ENCODE results near the gene APOA4.

APOA4 gene

GRCh38 chr11:116798368-116798767 is 24.7 kb downstream of the APOA4 start:
- DNase-seq = no peak

GRCh38 chr11:116797816-116798215 is 25.3 kb downstream of the APOA4 start:
- no peak for DNase-seq

GRCh38 chr11:116796548-116796947 is 26.6 kb downstream of the APOA4 start:
- DNase-seq = no peak

GRCh38 chr11:116794851-116795250 is 28.3 kb downstream of the APOA4 start:
- DNase-seq = no peak

- no peak for DNase-seq
Observed at GRCh38 chr11:116793772-116794097, 29.4 kb downstream of the APOA4 start.

- DNase-seq = no peak
Observed at GRCh38 chr11:116792869-116793771, 30.0 kb downstream of the APOA4 start.

GRCh38 chr11:116792144-116792868 is 30.8 kb downstream of the APOA4 start:
- DNase-seq = no peak

- DNase-seq = no peak
Observed at GRCh38 chr11:116791813-116792143, 31.3 kb downstream of the APOA4 start, which contains the start of gene APOA5. TSS of gene APOA5 (minus strand) at chr11:116791879. CDS start at chr11:116791860, 19 bp downstream.

- DNase-seq = peak; percentile 57
Observed at GRCh38 chr11:116791002-116791812, 31.9 kb downstream of the APOA4 start.

GRCh38 chr11:116790167-116791001 is 32.7 kb downstream of the APOA4 start:
- DNase-seq = no peak

- DNase-seq = no peak
Observed at GRCh38 chr11:116788975-116789374, 34.1 kb downstream of the APOA4 start.

GRCh38 chr11:116788534-116788933 is 34.6 kb downstream of the APOA4 start:
- no peak for DNase-seq

- DNase-seq = peak; percentile 82
Observed at GRCh38 chr11:116787786-116788486, 35.2 kb downstream of the APOA4 start, which contains the start of gene ZPR1. TSS of gene ZPR1 (minus strand) at chr11:116788023. CDS start at chr11:116787990, 33 bp downstream.

- DNase-seq = no peak
Observed at GRCh38 chr11:116787436-116787785, 35.7 kb downstream of the APOA4 start.

GRCh38 chr11:116786966-116787365 is 36.1 kb downstream of the APOA4 start:
- DNase-seq = no peak

GRCh38 chr11:116786326-116786725 is 36.8 kb downstream of the APOA4 start:
- DNase-seq = no peak

- DNase-seq = peak; percentile 8
Observed at GRCh38 chr11:116782728-116783127, 40.4 kb downstream of the APOA4 start.

GRCh38 chr11:116778556-116778955 is 44.5 kb downstream of the APOA4 start:
- no peak for DNase-seq

- no peak for DNase-seq
Observed at GRCh38 chr11:116777056-116777455, 46.0 kb downstream of the APOA4 start.

GRCh38 chr11:116776522-116776984 is 46.6 kb downstream of the APOA4 start:
- DNase-seq = no peak

- no peak for DNase-seq
Observed at GRCh38 chr11:116775975-116776374, 47.1 kb downstream of the APOA4 start.

- no peak for DNase-seq
Observed at GRCh38 chr11:116774661-116775060, 48.4 kb downstream of the APOA4 start.

All from CD4-positive, alpha-beta T cell treated with Interleukin-4 for 4 hours (primary cell).